Uterus (tissue), 2 donors: Measurements from ENCODE around the gene KMT2E.
A peak's percentile ranks its signal among the peaks of the same experiment; 100 is the strongest.

Source experiments
- CTCF ChIP-seq, 4 experiments: fragments of 200-600 bp in 2 of 4; fragments of 450-650 bp in 2 of 4; sonication (generic) in 2 of 4; IDR thresholded peaks; one replicate each; pipeline ENCODE4 v1.5.1; 2016 to 2019; ENCODE audit warnings: antibody characterized with exemption in 4 of 4, mild to moderate bottlenecking in 2 of 4, moderate library complexity in 1 of 4
- POLR2A ChIP-seq, 2 donors: fragments of 450-650 bp; IDR thresholded peaks; one replicate each; pipeline ENCODE4 v1.6.1; 2016; ENCODE audit warnings: antibody characterized with exemption in 2 of 2, mild to moderate bottlenecking in 1 of 2, moderate library complexity in 1 of 2

DNA sequence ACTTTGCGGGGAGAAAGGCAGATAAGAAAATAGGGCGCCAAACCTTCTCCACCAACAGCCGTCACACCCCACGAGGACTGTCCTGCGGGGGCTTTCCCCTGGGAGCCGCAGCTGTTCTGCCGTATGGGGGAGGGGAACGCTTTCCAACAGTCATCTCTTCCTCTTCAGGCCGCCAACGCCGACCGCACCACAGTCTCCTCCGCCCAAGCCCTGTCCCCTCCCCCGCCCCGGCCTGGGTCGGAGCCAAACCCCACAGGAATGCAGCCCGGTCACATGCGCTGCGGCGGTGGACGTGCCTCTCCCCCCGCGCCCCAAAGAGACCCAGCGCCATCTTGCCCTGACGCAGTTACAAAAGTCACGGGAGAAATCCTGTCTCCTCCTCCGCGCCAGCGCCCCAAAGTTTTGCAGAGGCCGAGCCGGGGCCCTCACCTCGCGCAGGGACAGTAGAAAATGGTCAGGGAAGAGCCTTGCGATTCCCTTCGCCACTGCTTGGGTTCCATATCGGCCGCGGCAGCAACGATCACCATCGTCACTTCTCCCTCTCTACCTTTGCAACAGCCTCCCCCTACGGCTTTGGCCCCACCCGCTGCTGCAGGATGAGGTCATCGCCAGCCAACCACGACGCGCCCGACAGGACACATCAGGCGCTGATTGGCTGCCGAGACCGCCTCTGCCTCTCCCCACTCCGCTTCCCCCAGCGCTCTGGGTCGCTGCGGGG is 1.3 kb upstream of the KMT2E start:
- TF ChIP-seq POLR2A (IDR thresholded peaks at IDR 0.05), result peak; percentile 95
- TF ChIP-seq CTCF (IDR thresholded peaks at IDR 0.05), result peak in 2 of 4 experiments; percentile 13 to 19
